Measurements from ENCODE around the gene MPZ.
"Not testable (repeated sequence)": the region's sequence is repeated elsewhere in the genome, so short reads cannot be mapped to it uniquely, and the experiment has no call there.

Gene MPZ

GRCh38 chr1:161309868-161310267 is at the start of gene MPZ:
MPZ (minus strand) TSS chr1:161309968; CDS start chr1:161309905, 63 bp downstream.
- no peak for DNase-seq

GRCh38 chr1:161359291-161359690 is 49.5 kb upstream of the MPZ start:
- DNase-seq: no peak

- DNase-seq: no peak
Measured at GRCh38 chr1:161357073-161357472, 47.3 kb upstream of the MPZ start.

GRCh38 chr1:161351482-161351881 is 41.7 kb upstream of the MPZ start:
- no peak for DNase-seq

- DNase-seq: no peak
Measured at GRCh38 chr1:161350671-161351070, 40.9 kb upstream of the MPZ start.

GRCh38 chr1:161342821-161343220 is 33.1 kb upstream of the MPZ start:
- no peak for DNase-seq

GRCh38 chr1:161342177-161342576 is 32.4 kb upstream of the MPZ start:
- DNase-seq: no peak

- DNase-seq: no peak
Measured at GRCh38 chr1:161335796-161336195, 26.0 kb upstream of the MPZ start.

- no peak for DNase-seq
Measured at GRCh38 chr1:161333166-161333565, 23.4 kb upstream of the MPZ start.

GRCh38 chr1:161330346-161330745 is 20.6 kb upstream of the MPZ start:
- no peak for DNase-seq

GRCh38 chr1:161324020-161324419 is 14.3 kb upstream of the MPZ start:
- no peak for DNase-seq

GRCh38 chr1:161315841-161316674 is 6.3 kb upstream of the MPZ start:
- DNase-seq: not testable (repeated sequence)

GRCh38 chr1:161314201-161314981 is 4.6 kb upstream of the MPZ start, which contains the start of gene SDHC:
SDHC (plus strand) TSS chr1:161314381; CDS start chr1:161314406, 25 bp downstream.
- DNase-seq: peak; percentile 59

- DNase-seq: no peak
Measured at GRCh38 chr1:161313554-161314200, 3.9 kb upstream of the MPZ start.

- no peak for DNase-seq
Measured at GRCh38 chr1:161311595-161312181, 1.9 kb upstream of the MPZ start.

- no peak for DNase-seq
Measured at GRCh38 chr1:161307892-161308638, 1.7 kb downstream of the MPZ start.

- DNase-seq: no peak
Measured at GRCh38 chr1:161307230-161307768, 2.5 kb downstream of the MPZ start.

- peak; percentile 26 for DNase-seq
Measured at GRCh38 chr1:161305867-161306519, 3.8 kb downstream of the MPZ start.

GRCh38 chr1:161304927-161305866 is 4.6 kb downstream of the MPZ start:
- no peak for DNase-seq

GRCh38 chr1:161300478-161300877 is 9.3 kb downstream of the MPZ start:
- DNase-seq: no peak
